Lower lobe of right lung (tissue), 2 donors: ENCODE results near the gene XRN1. TPM values are rescaled to one million over a fixed set of nuclear protein-coding genes. Genes with fewer than 3 reads are reported as not detected.
"Not testable (repeated sequence)": the region's sequence is repeated elsewhere in the genome, so short reads cannot be mapped to it uniquely, and the experiment has no call there.

Source experiments
- ATAC-seq, 2 donors: fragments of 200-7000 bp; cut with Tn5 transposase; one replicate each; pipeline ENCODE4 v1.9.1; 2020 to 2022; ENCODE audit warnings: mild to moderate bottlenecking in 2 of 2, moderate library complexity in 2 of 2
- DNase-seq: peaks from one replicate; pipeline ENCODE4 v3.0.0-alpha.2; 2020
- H3K27ac ChIP-seq: fragments of 200-600 bp; one replicate; pipeline ENCODE4 v1.8.0; 2022
- H3K27me3 ChIP-seq: fragments of 200-600 bp; one replicate; pipeline ENCODE4 v1.8.0; 2022; ENCODE audit warnings: low read depth
- H3K36me3 ChIP-seq: fragments of 200-600 bp; one replicate; pipeline ENCODE4 v1.8.0; 2022; ENCODE audit warnings: mild to moderate bottlenecking
- H3K4me1 ChIP-seq: fragments of 200-600 bp; one replicate; pipeline ENCODE4 v1.8.0; 2022
- H3K4me3 ChIP-seq: fragments of 200-600 bp; one replicate; pipeline ENCODE4 v1.8.0; 2022; ENCODE audit warnings: mild to moderate bottlenecking
- H3K9me3 ChIP-seq: fragments of 200-600 bp; one replicate; pipeline ENCODE4 v1.8.0; 2022
- CTCF ChIP-seq: fragments of 200-600 bp; IDR thresholded peaks from one replicate; pipeline ENCODE4 v1.8.0; 2022; ENCODE audit warnings: antibody characterized with exemption, mild to moderate bottlenecking
- intact Hi-C: fragments of 100-400 bp; cut with DNase I; formaldehyde crosslinking; loops from one replicate; pipeline ENCODE4 v1.11.0; 2022
- total RNA-seq: library from RNA; stranded (reverse); fragmentation: NEBNext Ultra II Directional; extraction: Animal tissue kit (Norgen Biotek cat#: 25700); gene quantifications from one replicate; pipeline ENCODE4 v1.2.1, GENCODE V29; 2021
- donor health status: DM: no; HTN: yes; CAD: no; lungs with severe emphysema.

XRN1 gene
- total RNA-seq, 1 donor from 2014 or later: 58.5 TPM

GRCh38 chr3:142359367-142359766 lies 88.5 kb downstream of the XRN1 start:
- peaks cover 92% of the 10 kb centered on the region for H3K36me3 ChIP-seq
- no peak for ATAC-seq
- intact Hi-C loops: no loop called here
- no peak for DNase-seq
- no peak for TF ChIP-seq CTCF
- no peaks in the 10 kb centered on the region for H3K4me1 ChIP-seq
- H3K27me3 ChIP-seq: no peaks in the 10 kb centered on the region
- no peaks in the 10 kb centered on the region for H3K9me3 ChIP-seq
- H3K4me3 ChIP-seq: no peak overlapping the region
- no peak overlapping the region for H3K27ac ChIP-seq

DNA sequence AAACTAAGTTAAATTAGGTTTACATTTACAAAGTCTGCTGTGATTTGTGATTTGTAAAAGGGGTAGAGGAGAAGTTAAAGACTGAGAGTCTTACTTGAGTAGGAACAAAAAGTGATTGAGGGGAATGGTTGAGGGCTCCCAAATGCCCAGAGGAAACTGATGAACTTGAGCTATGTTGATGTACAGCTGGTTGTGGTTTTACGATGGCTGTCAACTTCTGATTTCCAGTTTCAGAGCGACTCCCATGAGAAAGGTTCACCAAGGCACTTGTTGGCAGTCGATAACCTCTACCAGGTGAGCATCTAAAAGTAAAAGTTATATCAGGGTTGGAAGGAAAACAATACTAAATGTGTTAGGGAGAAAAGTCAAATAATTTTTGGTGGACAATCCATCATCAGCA lies 91.0 kb downstream of the XRN1 start:
- DNase-seq: no peak
- H3K4me3 ChIP-seq: no peak overlapping the region
- H3K27me3 ChIP-seq: no peaks in the 10 kb centered on the region
- intact Hi-C loops: no loop called here
- no peak overlapping the region for H3K27ac ChIP-seq
- no peak for ATAC-seq
- no peaks in the 10 kb centered on the region for H3K9me3 ChIP-seq
- H3K36me3 ChIP-seq: peaks cover 95% of the 10 kb centered on the region
- H3K4me1 ChIP-seq: no peaks in the 10 kb centered on the region
- TF ChIP-seq CTCF: no peak

DNA sequence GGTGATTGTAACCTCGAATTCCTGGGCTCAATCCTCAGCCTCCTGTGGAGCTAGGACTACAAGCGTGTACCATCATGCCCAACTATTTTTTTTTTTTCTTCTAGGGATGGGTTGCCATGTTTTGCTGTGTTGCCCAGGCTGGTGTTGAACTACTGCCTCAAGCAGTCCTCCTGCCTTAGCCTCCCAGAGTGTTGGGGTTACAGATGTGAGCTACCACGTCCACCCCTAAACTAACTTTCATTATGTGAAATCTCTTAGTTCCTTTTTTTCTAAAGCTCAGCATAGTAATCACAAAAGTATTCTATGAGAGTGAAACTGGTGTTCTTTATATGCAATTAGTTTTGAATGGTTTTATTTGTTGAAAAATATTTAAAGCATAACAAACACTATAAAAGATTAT lies 92.1 kb downstream of the XRN1 start:
- H3K4me1 ChIP-seq: no peaks in the 10 kb centered on the region
- intact Hi-C loops: no loop called here
- peaks cover 86% of the 10 kb centered on the region for H3K36me3 ChIP-seq
- DNase-seq: no peak
- TF ChIP-seq CTCF: no peak
- H3K9me3 ChIP-seq: no peaks in the 10 kb centered on the region
- ATAC-seq: no peak
- no peak overlapping the region for H3K4me3 ChIP-seq
- no peak overlapping the region for H3K27ac ChIP-seq
- no peaks in the 10 kb centered on the region for H3K27me3 ChIP-seq

DNA sequence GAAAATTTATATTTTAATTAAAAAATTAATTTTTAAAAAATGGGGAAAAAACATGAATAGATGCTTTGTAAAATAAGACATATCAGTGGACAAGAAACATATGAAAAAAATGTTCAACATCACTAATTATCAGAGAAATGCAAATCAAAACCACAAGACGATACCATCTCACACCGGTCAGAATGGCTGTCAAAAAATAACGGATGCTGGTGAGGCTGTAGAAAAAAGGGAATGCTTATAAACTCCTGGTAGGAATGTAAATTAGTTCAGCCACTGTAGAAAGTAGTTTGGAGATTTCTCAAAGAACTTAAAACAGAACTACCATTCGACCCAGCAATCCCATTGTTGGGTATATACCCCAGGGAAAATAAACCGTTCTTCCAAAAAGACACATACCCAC lies 93.8 kb downstream of the XRN1 start:
- Histone ChIP-seq H3K4me3 (no peak overlapping the region), H3K36me3 (peaks cover 87% of the 10 kb centered on the region), H3K4me1 (no peaks in the 10 kb centered on the region), H3K27ac (no peak overlapping the region), H3K27me3 (no peaks in the 10 kb centered on the region), H3K9me3 (no peaks in the 10 kb centered on the region)
- ATAC-seq: no peak
- intact Hi-C loops: no loop called here
- no peak for TF ChIP-seq CTCF
- DNase-seq: no peak

- H3K4me3 ChIP-seq: no peak overlapping the region
- DNase-seq (no peak), ATAC-seq (no peak)
- H3K4me1 ChIP-seq: no peaks in the 10 kb centered on the region
- no peak for TF ChIP-seq CTCF
- H3K27me3 ChIP-seq: no peaks in the 10 kb centered on the region
- intact Hi-C loops: no loop called here
- H3K27ac ChIP-seq: no peak overlapping the region
- H3K9me3 ChIP-seq: no peaks in the 10 kb centered on the region
- H3K36me3 ChIP-seq: peaks cover 87% of the 10 kb centered on the region
Measured at GRCh38 chr3:142353571-142353970, 94.3 kb downstream of the XRN1 start.

GRCh38 chr3:142352698-142353097 lies 95.1 kb downstream of the XRN1 start:
- H3K4me3 ChIP-seq, intact Hi-C loops, H3K27me3 ChIP-seq, ATAC-seq, DNase-seq, H3K27ac ChIP-seq, H3K9me3 ChIP-seq, H3K4me1 ChIP-seq: not testable (repeated sequence)
- H3K36me3 ChIP-seq: peaks cover 90% of the 10 kb centered on the region
